HepG2 (cell line): Measurements from ENCODE around the gene OR2C1. TPM values are rescaled to one million over a fixed set of nuclear protein-coding genes. Genes with fewer than 3 reads are reported as not detected.

Source experiments
- CBX5 ChIP-seq: sonication (generic); formaldehyde crosslinking; IDR thresholded peaks from 2 replicates; pipeline ENCODE4 v1.4.0; 2020; ENCODE audit warnings: missing genetic modification reagents, borderline replicate concordance
- FOXP1 ChIP-seq, 2 experiments: fragments of 450-650 bp in 1 of 2; IDR thresholded peaks; 2 replicates each; pipeline ENCODE4 v1.6.1; 2017 to 2018; ENCODE audit warnings: antibody characterized with exemption in 1 of 2
- GATAD1 ChIP-seq: IDR thresholded peaks from 2 replicates; pipeline ENCODE4 v1.6.1; 2016; ENCODE audit warnings: missing genetic modification reagents, missing compliant biosample characterization
- HDAC2 ChIP-seq: sonication (generic); formaldehyde crosslinking; IDR thresholded peaks from 2 replicates; pipeline ENCODE4 v1.4.0; 2020; ENCODE audit warnings: missing genetic modification reagents
- MED13 ChIP-seq: sonication (generic); formaldehyde crosslinking; IDR thresholded peaks from 2 replicates; pipeline ENCODE4 v1.5.0; 2020; ENCODE audit warnings: missing genetic modification reagents
- POLR2G ChIP-seq: fragments of 200-400 bp; formaldehyde crosslinking; IDR thresholded peaks from 2 replicates; pipeline ENCODE4 v1.6.1; 2018; ENCODE audit warnings: mild to moderate bottlenecking, low read depth, low read length, moderate library complexity
- SIX1 ChIP-seq: sonication (generic); formaldehyde crosslinking; IDR thresholded peaks from 2 replicates; pipeline ENCODE4 v1.4.0; 2020; ENCODE audit warnings: missing genetic modification reagents, borderline replicate concordance
- THAP7 ChIP-seq: sonication (generic); formaldehyde crosslinking; IDR thresholded peaks from 2 replicates; pipeline ENCODE4 v1.8.1; 2023; ENCODE audit warnings: mild to moderate bottlenecking, missing genetic modification reagents
- ZFP36L1 ChIP-seq: sonication (generic); formaldehyde crosslinking; IDR thresholded peaks from 2 replicates; pipeline ENCODE4 v1.8.0; 2022; ENCODE audit warnings: mild to moderate bottlenecking, missing genetic modification reagents, moderate library complexity
- ZFYVE20 ChIP-seq: sonication (generic); formaldehyde crosslinking; IDR thresholded peaks from 2 replicates; pipeline ENCODE4 v1.8.0; 2023; ENCODE audit warnings: low read depth, mild to moderate bottlenecking, moderate library complexity, missing genetic modification reagents, borderline replicate concordance
- ZHX1 ChIP-seq: sonication (generic); formaldehyde crosslinking; IDR thresholded peaks from 2 replicates; pipeline ENCODE4 v1.8.1; 2022; ENCODE audit warnings: low read depth, mild to moderate bottlenecking, missing genetic modification reagents
- ZNF362 ChIP-seq: sonication (generic); formaldehyde crosslinking; IDR thresholded peaks from 2 replicates; pipeline ENCODE4 v1.4.0; 2020; ENCODE audit warnings: missing genetic modification reagents, mild to moderate bottlenecking, borderline replicate concordance
- ZNF678 ChIP-seq: sonication (generic); formaldehyde crosslinking; IDR thresholded peaks from 2 replicates; pipeline ENCODE4 v1.4.0; 2020; ENCODE audit warnings: mild to moderate bottlenecking, missing genetic modification reagents
- polyA plus RNA-seq, 8 experiments: library from polyadenylated mRNA; depleted of rRNA in 3 of 8; stranded (reverse) in 7 of 8; unstranded in 1 of 8; fragments of >200 nt; fragmentation: Illumina TruSeq in 4 of 8; extraction: Trizol in 4 of 8; gene quantifications; 2 replicates each; pipeline versions ENCODE4 v1.2.1 to v1.2.3, GENCODE V29; 2011 to 2016; ENCODE audit warnings: low read depth in 4 of 8, missing spikeins in 1 of 8, mixed read lengths in 1 of 8; ENCODE audit not compliant: insufficient read depth in 1 of 8
- total RNA-seq, 5 experiments: library from RNA; depleted of rRNA; stranded (reverse); fragments of >200 nt; fragmentation: Illumina TruSeq; extraction: Trizol; gene quantifications; 2 replicates each; pipeline ENCODE4 v1.2.3, GENCODE V29; 2016; ENCODE audit warnings: low read depth in 1 of 5
- TF ChIP-seq, protein P1 (sequence below): fragments of 450-650 bp; IDR thresholded peaks from 2 replicates; pipeline ENCODE4 v1.6.1; 2017
- TF ChIP-seq, protein P2 (sequence below): sonication (generic); formaldehyde crosslinking; IDR thresholded peaks from 2 replicates; pipeline ENCODE4 v1.5.0; 2020; ENCODE audit warnings: missing genetic modification reagents
- TF ChIP-seq, protein P3 (sequence below): sonication (generic); formaldehyde crosslinking; IDR thresholded peaks from 2 replicates; pipeline ENCODE4 v1.8.0; 2022; ENCODE audit warnings: missing genetic modification reagents, mild to moderate bottlenecking, borderline replicate concordance
- TF ChIP-seq, protein P4 (sequence below): sonication (generic); formaldehyde crosslinking; IDR thresholded peaks from 2 replicates; pipeline ENCODE4 v1.8.1; 2023; ENCODE audit warnings: mild to moderate bottlenecking, missing genetic modification reagents, borderline replicate concordance

The OR2C1 gene
- total and polyA plus RNA-seq, 2 of the 13 experiments (the other 11 are each of a cell fraction or from before 2014, with no cell fraction given) = not detected

DNA sequence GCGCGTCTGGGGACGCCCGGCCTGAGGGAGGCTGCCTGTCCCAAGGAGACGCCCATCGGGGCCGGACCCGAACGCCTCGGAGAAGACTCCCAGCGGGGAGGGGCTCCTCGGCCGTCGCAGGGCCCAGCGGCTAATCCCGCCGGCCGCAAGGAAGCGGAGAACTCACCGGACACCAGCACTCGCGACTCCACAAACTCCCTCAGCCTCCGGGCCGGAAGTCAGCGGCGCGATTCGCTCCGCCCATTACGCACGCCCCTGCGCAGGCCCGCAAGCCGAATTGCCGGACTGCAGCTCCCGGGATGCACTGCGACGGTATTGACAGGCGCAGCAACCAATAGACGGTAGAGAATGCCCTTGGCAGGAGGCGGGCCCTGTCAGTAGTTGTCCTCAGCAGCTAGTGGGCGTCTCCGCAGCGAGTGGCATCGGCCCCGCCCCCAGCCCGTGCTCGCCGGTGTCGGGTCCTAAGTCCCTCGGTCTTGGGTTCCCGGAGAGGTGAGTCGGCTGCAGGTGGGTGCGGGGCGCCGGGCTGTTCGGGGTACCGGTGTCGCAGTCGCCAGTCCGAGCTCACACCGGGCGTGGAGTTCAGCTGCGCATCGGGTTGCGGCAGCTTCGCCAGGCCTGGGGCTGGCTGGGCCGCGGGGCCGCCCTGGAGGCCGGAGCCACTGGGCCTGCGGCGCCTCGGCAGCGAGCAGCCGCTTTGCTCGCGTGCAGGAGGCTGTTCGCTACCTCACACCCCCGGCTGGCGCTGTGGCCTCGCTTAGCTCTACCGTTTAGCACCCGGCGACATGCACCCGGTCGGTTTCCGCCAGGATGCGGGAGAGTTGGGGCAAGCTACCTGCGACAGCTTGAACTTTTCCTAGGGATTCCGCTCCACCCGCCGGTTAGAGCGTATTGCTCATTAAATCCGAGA, 45.3 kb downstream of the OR2C1 start, which contains the start of the genes ZNF174 and ZSCAN32 (continued):
- TF ChIP-seq CBX5 (CRISPR knock-in tag) (peak; percentile 56; the same call in 1 of the 2 replicates), ZFP36L1 (CRISPR knock-in tag) (no peak), SIX1 (CRISPR knock-in tag) (no peak; the same call in 1 of the 2 replicates), THAP7 (CRISPR knock-in tag) (no peak; the same call in 1 of the 2 replicates), ZNF678 (CRISPR knock-in tag) (no peak), MED13 (CRISPR knock-in tag) (peak; percentile 21; the same call in 1 of the 2 replicates), POLR2G (peak; percentile 86), FOXP1 (IDR thresholded peaks at IDR 0.05) (no peak), FOXP1 (CRISPR knock-in tag; IDR thresholded peaks at IDR 0.05) (no peak), ZFYVE20 (CRISPR knock-in tag) (0 out of 2 replicates have a peak, but pooled peaks have one; percentile 39), HDAC2 (peak; percentile 65), ZHX1 (CRISPR knock-in tag) (peak; percentile 81; the same call in 1 of the 2 replicates), GATAD1 (peak; percentile 86), ZNF362 (CRISPR knock-in tag) (no peak; the same call in 1 of the 2 replicates)
- TF ChIP-seq, protein P1, sequence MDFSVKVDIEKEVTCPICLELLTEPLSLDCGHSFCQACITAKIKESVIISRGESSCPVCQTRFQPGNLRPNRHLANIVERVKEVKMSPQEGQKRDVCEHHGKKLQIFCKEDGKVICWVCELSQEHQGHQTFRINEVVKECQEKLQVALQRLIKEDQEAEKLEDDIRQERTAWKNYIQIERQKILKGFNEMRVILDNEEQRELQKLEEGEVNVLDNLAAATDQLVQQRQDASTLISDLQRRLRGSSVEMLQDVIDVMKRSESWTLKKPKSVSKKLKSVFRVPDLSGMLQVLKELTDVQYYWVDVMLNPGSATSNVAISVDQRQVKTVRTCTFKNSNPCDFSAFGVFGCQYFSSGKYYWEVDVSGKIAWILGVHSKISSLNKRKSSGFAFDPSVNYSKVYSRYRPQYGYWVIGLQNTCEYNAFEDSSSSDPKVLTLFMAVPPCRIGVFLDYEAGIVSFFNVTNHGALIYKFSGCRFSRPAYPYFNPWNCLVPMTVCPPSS = no peak
- TF ChIP-seq, protein P2, sequence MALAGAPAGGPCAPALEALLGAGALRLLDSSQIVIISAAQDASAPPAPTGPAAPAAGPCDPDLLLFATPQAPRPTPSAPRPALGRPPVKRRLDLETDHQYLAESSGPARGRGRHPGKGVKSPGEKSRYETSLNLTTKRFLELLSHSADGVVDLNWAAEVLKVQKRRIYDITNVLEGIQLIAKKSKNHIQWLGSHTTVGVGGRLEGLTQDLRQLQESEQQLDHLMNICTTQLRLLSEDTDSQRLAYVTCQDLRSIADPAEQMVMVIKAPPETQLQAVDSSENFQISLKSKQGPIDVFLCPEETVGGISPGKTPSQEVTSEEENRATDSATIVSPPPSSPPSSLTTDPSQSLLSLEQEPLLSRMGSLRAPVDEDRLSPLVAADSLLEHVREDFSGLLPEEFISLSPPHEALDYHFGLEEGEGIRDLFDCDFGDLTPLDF = peak; percentile 49; the same call in 1 of the 2 replicates
- TF ChIP-seq, protein P3, sequence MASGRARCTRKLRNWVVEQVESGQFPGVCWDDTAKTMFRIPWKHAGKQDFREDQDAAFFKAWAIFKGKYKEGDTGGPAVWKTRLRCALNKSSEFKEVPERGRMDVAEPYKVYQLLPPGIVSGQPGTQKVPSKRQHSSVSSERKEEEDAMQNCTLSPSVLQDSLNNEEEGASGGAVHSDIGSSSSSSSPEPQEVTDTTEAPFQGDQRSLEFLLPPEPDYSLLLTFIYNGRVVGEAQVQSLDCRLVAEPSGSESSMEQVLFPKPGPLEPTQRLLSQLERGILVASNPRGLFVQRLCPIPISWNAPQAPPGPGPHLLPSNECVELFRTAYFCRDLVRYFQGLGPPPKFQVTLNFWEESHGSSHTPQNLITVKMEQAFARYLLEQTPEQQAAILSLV (CRISPR knock-in tag) = no peak; the same call in 1 of the 2 replicates
- TF ChIP-seq, protein P4, sequence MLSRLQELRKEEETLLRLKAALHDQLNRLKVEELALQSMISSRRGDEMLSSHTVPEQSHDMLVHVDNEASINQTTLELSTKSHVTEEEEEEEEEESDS (CRISPR knock-in tag) = 0 out of 2 replicates have a peak, but pooled peaks have one; percentile 89
